HS-5 (cell line): Measurements from ENCODE around the gene MUC5B.
"Not testable (repeated sequence)": the region's sequence is repeated elsewhere in the genome, so short reads cannot be mapped to it uniquely, and the experiment has no call there.

ENCODE experiments used
- DNase-seq: peaks from one replicate; pipeline ENCODE4 v3.0.0-alpha.2; 2012; ENCODE audit warnings: low read depth

Gene MUC5B

GRCh38 chr11:1203505-1204271 is 19.2 kb upstream of the MUC5B start:
- DNase-seq: no peak

- DNase-seq: no peak
Observed at GRCh38 chr11:1204381-1205101, 18.3 kb upstream of the MUC5B start.

- DNase-seq: no peak
Observed at GRCh38 chr11:1205121-1205986, 17.5 kb upstream of the MUC5B start.

GRCh38 chr11:1205987-1206331 is 16.9 kb upstream of the MUC5B start:
- DNase-seq: no peak

GRCh38 chr11:1206391-1207271 is 16.2 kb upstream of the MUC5B start:
- DNase-seq: no peak

GRCh38 chr11:1207401-1208143 is 15.3 kb upstream of the MUC5B start:
- no peak for DNase-seq

GRCh38 chr11:1208144-1208393 is 14.8 kb upstream of the MUC5B start:
- DNase-seq: no peak

- DNase-seq: no peak
Observed at GRCh38 chr11:1208394-1209261, 14.2 kb upstream of the MUC5B start.

- no peak for DNase-seq
Observed at GRCh38 chr11:1209371-1210057, 13.4 kb upstream of the MUC5B start.

GRCh38 chr11:1211838-1212237 is 11.0 kb upstream of the MUC5B start:
- no peak for DNase-seq

GRCh38 chr11:1215826-1216225 is 7.0 kb upstream of the MUC5B start:
- DNase-seq: not testable (repeated sequence)

GRCh38 chr11:1217151-1217550 is 5.7 kb upstream of the MUC5B start:
- DNase-seq: no peak

- no peak for DNase-seq
Observed at GRCh38 chr11:1218256-1218787, 4.5 kb upstream of the MUC5B start.

GRCh38 chr11:1218788-1219445 is 3.9 kb upstream of the MUC5B start:
- DNase-seq: no peak

- DNase-seq: no peak
Observed at GRCh38 chr11:1219446-1219833, 3.4 kb upstream of the MUC5B start.

- DNase-seq: no peak
Observed at GRCh38 chr11:1219834-1220815, 2.7 kb upstream of the MUC5B start.

GRCh38 chr11:1220941-1221721 is 1.7 kb upstream of the MUC5B start:
- no peak for DNase-seq
